Retinal pigment epithelial cell (primary cell): ENCODE results near the gene EMX2.

Experiments used
- DNase-seq: peaks from one replicate; pipeline ENCODE4 v3.0.0-alpha.2; 2010; ENCODE audit warnings: low read depth
- H3K4me3 ChIP-seq: 2 replicates; pipeline ENCODE4 v1.5.1; 2011; ENCODE audit warnings: mild to moderate bottlenecking, low read length, control low read depth, moderate library complexity
- CTCF ChIP-seq: conservative IDR thresholded peaks from 2 replicates; pipeline ENCODE4 v1.5.1; 2011; ENCODE audit warnings: low read depth, low read length, control low read depth, inconsistent platforms

The EMX2 gene

GRCh38 chr10:117549100-117549585, 6.6 kb downstream of the EMX2 start:
- no peak overlapping the region for H3K4me3 ChIP-seq
- TF ChIP-seq CTCF = no peak
- no peak for DNase-seq

GRCh38 chr10:117550076-117550475, 7.5 kb downstream of the EMX2 start:
- no peak for DNase-seq
- no peak overlapping the region for H3K4me3 ChIP-seq
- TF ChIP-seq CTCF = no peak

GRCh38 chr10:117550599-117551329, 8.2 kb downstream of the EMX2 start:
- DNase-seq = no peak
- no peak overlapping the region for H3K4me3 ChIP-seq
- TF ChIP-seq CTCF = no peak

- DNase-seq = no peak
Measured at GRCh38 chr10:117551330-117552155, 9.0 kb downstream of the EMX2 start.

GRCh38 chr10:117552156-117552631, 9.6 kb downstream of the EMX2 start:
- no peak overlapping the region for H3K4me3 ChIP-seq
- DNase-seq = no peak
- no peak for TF ChIP-seq CTCF

More at GRCh38 chr10:117551330-117552155, 9.0 kb downstream of the EMX2 start:
- no peak overlapping the region for H3K4me3 ChIP-seq
- no peak for TF ChIP-seq CTCF

- TF ChIP-seq CTCF = no peak
- no peak overlapping the region for H3K4me3 ChIP-seq
- DNase-seq = no peak
Measured at GRCh38 chr10:117552701-117553141, 10.2 kb downstream of the EMX2 start.
